NCI-H2029 (cell line): Measurements from ENCODE around the gene IL26.

Experiments
- DNase-seq: peaks from one replicate; lab custom pipeline; 2025; lab: John Stamatoyannopoulos, UW

The IL26 gene, protein sequence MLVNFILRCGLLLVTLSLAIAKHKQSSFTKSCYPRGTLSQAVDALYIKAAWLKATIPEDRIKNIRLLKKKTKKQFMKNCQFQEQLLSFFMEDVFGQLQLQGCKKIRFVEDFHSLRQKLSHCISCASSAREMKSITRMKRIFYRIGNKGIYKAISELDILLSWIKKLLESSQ

DNA sequence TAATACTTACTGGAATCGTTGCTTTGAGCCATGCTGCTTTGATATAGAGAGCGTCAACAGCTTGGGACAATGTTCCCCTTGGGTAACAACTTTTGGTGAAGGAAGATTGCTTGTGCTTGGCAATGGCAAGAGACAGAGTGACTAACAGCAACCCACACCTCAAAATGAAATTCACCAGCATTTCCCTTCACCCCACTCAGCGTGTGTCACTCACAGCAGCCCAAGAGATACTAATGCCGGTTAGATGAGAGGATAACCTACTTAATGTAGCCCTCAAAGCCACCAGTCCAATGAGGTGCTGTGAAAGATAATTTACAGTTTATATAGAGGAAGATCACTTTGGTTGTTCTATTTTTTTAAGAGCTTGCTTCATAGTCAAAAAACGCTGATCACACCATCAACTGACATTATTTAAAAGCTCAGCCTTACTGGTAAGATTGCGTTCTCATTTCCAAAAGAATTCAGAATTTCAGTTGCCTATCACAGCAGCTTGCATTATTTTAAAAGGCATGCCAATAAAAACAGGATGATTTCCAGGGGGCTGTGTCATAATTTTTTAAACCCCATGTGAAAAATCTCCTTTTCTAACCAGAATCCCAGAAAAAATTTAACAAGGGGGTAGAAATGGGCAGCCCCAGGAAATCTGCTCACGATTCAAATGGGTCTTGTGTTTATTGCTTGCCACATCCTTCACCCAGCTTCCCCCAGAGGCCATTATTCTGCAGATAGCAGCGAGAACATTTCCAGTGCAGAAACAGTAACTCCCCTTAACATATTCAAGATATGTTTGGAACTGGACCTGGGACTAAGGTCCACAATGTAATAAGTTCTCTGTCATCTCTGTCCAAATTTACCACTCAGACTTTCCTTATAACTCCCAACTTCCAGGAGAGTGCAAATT, at the start of gene IL26:
Gene IL26 (minus strand): TSS at position 235 of the 901 bp plus-strand sequence. CDS start 54 bp downstream, at position 181.
- no peak for DNase-seq

DNA sequence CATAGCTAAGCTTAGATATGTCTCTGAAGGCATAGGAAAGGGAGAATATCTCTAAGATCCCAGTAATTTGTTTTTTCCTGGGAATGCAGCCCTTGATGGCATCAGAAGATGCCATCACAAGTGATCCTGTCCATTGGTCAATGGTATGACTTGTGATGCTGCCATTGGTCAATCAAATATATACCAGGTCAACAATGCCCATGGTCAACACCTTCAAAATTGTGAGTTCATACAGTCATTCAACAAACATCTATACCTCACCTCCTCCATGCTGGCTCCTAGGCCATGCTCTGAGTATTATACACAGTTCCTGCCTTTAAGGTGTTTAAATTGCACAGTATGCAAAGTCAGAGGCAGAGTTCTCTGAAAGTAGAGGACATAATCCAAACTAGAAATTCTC, 47.1 kb upstream of the IL26 start:
- DNase-seq, result no peak

DNA sequence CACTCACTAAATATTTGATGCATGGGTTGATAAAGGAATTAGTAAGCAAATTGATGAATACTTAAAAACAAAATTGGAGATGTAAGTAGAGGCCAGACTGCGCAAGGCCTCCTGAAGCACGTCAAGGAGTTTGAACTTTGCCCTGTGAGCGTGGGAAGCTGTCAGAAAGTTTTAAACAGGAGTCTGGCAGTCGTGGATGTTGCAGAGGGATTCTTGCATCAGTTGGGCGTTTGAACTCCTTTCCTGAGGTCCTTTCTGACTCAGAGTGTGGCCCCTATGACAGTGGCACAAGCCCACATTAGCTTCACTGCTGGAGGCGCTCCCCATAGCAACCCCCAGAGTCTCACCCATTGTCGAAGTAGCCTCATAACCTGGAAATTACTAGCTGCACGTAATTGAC, 45.7 kb upstream of the IL26 start:
- no peak for DNase-seq

DNA sequence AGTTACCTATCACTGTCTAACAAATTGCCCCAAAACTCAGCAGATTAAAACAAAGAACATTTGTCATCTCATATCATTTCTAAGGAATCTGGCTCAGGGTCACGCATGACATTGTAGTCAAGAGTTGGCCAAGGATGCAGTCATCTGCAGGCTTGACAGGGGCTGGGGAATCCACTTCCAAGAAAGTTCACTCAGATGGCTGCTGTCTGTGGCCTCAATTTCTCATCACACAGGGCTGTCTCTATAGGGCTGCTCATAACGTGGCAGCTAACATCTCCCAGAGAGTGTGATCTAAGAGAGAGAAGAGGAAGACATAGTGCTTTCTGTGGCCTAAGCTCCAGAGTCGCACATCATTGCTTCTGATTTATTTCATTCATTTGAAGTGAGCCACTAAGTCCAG, 44.7 kb upstream of the IL26 start:
- no peak for DNase-seq

DNA sequence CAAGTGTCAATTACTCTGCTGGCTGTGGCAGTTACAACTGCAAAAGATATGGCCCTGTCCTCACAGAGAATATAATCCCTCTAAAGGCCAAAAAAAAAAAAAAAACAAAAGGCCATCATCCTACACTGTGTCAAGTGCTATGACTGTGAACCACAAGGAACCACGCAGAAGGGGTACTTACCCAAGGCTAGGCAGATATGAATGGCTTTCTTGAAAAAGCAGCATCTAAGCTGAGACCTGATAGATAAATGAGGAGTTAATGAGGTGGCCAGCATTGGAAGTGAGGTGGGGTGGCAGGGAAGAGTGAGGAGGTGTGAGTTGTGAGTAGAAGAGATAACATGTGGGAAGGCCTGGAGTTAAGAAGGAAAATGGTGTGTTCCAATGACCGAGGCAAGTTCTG, 44.2 kb upstream of the IL26 start:
- DNase-seq, result no peak

DNA sequence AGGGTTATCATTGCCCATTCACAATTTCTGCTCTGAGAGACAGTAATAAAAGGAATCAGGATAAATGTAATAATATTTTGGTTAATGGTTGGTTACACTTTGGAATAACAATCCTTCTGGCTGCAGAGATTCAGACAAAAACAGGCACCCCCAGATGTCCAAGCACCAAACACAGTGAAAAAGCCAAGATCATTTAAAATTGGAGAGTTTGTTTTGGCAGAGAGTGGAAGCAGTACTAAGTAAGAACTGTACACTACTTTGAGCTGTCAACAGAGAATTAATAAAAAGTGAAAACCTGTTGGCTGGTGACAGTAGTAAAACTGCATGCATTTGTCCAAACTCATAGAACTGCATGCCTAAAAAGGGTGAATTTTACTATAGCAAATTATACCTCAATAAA, 43.4 kb upstream of the IL26 start:
- no peak for DNase-seq

DNA sequence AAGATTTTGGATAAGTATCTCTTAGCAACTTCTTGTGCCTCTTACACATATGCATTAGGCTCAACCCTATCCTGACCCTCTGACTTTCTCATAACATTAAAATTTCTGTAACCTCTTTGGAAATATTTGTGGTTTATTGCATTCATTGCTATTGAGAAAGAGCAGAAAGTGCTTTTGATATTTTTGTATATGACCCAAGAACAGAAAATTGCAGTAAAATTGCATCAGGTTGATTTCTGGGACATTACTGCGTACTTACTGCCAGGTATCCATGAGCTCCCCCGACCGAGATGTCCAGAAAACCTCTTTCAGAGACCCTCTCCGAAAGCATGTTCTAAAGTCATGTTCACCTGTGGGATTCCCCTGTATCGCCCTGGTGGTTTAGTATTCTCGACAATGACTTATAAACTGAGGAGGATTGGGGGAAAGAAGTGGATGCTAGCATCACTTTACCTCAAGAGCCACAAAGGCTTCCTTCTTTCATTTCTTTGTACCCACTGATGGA, 42.3 kb upstream of the IL26 start:
- no peak for DNase-seq

DNA sequence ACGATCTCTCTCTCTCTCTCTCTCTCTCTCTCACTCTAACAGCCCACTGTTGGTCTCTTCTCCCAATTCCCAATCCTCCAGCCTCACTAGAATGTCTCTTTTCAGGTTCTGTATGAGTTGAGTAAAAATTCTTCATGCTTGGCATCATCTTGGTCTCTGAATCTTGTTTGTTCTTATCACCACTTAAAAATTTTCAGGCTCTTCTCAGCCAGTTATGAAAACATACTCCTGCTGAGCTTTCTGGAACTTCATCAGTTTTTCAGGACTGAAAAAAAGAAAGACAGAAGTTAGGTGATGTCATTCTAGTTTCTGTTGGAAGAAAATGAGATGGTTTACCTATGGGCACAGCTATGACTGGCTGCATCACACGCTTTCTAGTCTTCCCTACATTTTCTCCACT, 39.2 kb upstream of the IL26 start:
- no peak for DNase-seq

DNA sequence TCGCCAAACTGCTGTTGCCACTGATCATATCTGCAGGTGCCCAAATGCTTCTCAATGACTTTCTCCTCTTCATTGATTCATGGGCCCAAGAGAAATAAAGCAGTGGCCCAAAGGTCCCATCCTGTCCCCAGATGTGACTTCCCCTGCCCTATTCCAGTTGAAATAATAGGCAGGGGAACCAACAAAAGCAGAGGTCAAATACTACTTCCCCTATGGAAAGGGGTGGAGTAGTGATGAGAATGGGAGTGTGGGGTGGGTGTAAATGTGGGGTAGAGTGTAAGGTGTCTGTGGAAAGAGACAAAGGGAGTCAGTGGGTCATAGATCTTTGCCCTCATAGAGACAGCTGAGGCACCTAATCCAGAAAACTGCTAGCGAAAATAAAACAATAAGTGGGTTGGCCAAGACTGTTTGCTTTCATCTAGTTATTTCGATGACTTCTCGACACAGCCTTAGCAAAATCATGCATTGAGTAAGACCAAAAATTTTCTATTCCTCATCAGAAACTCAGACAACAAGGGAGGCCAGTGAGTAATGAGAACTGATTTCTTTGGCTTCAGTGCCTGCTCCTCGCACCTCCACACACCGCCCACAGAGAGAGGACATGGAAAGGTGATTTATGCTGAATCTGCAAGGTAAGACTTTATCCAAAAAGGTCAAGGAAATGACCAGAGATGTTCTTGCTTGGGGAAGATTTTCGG, 38.7 kb upstream of the IL26 start:
- no peak for DNase-seq

DNA sequence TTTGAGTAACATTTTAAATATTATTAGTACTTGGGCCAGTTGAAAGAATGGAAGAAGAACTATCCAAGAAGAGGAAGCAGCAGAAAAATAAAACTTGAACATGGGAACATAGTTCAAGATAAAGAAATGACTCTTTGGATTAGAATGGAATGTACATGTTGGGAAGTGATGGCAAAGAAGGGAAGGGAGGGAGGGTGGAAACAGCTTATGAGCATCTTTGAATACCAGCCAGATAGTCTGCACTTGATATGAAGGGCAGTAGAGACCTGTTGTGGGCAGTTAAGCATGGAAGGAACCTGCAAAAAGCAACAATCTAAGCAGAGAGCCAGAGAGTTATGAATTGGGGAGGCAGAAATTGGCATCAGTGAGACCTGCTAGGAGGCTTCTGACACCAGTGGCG, 37.8 kb upstream of the IL26 start:
- DNase-seq, result no peak

DNA sequence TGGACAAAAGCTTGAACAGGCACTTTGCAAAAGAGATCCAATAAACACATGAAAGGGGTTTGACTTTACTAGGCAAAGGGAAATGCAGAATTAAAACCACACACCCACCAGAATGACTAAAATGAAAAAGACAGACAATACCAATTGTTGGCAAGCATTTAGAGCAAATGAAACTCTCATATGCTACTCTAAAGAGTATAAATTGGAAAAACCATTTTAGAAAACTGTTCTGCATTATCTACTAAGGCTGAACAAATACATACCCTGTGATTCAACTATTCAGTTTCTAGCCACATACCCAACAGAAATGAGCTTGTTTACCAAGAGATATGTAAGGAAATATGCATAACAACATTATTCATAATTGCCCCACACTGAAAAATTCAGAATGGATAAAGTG, 36.3 kb upstream of the IL26 start:
- no peak for DNase-seq

DNA sequence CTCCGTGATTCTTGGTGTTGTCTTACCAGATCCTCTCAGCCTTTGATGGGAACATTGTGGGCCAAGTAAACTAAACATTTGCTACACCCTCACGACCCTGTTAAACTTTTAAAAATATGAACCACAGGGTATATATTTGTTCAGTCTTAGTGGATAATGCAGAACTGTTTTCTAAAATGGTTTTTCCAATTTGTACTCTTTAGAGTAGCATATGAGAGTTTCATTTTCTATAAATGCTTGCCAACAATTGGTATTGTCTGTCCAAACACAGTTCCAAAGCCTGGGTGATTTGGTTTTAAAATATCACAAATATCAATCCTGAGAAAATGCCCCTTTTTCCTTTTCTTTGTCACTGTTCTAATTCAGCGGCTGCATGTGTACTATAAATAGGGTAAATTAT, 34.5 kb upstream of the IL26 start:
- DNase-seq, result no peak

DNA sequence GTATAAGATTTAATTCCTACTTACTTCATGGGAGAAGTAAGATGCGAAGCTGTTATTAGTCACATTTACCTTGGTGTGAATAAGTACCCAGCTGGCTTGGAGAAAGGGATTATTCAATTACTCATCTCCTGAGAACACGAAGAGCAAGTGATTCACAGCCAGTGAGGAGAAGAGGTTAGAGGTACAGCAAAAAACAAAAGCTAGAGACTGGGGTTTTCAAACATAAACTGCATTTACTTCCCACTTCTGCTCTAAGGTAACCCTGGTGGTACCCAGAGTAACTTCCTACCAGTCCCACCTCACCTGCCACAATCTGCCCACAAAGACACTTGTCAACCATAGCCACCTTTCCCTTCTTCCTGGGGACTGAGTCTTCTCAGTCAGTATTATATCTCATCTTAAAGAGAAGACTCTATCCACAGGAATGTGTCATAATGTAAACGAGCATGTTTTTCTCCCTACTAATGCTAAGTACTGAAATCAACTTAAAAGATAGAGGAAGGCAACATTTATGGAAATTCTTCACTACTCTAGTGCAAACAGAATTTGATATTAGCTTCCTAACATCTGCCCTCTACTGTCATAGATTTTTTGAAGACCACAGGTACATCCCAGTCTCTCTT, 33.8 kb upstream of the IL26 start:
- DNase-seq, result no peak

DNA sequence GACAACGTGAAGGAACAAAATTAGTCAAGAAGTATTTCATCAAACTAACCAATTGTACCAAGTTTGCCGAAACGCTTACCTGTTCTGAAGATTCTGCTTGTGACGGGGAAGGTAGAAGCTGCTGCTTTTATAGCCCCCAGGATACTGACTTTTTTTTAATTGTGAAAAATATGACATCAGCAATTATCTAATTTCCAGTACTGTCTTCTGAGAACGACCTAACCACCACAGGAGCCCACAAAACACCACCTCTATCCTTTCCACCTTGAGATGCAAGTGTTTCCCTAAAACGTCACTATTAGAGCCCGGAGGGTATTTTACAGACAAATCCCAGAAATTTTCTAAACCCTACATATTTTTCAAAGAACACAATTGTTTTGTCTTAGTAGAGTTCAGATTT, 27.9 kb upstream of the IL26 start, which contains the start of gene IL22:
Gene IL22 (minus strand): TSS at position 101 of the 400 bp plus-strand sequence. CDS start 156 bp downstream, outside the sequence.
- no peak for DNase-seq

DNA sequence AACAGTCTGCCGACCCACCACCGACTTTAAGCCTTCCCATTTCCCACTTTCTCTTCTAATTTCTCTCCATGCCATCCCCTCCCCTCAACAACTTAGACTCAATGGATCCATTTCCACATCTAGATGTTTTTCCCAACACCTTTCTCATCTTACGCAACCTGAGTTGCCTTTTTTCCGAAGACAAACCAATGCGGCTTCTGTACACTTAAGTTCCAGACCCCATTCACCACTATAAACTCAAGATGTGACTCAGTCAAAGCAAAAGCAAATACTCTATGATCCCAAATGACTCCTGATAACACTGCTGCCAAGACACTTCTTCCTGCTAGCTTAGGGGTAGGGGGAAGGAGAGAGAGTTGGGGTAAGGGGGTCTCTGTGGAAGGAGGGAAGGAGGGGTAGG, 26.5 kb upstream of the IL26 start:
- DNase-seq, result no peak

DNA sequence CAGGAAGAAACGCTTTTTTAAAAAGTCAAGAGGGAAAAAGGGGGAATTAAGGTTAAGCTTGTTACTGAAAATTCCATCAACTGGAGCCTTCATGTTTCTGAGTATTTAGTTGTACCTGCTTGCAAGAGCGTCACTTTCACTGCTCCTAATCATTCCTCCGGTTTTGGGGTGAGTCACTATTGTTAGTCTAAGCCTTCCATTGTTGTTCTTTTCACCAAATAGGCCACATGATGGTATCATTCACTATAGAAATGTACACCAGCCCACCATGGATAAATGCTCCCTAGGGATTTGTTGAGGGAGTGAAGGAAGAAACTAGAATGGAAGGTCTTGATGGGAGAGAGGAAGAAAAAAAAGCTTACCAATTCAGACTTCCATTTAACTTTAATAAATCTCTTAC, 24.8 kb upstream of the IL26 start:
- DNase-seq, result no peak

DNA sequence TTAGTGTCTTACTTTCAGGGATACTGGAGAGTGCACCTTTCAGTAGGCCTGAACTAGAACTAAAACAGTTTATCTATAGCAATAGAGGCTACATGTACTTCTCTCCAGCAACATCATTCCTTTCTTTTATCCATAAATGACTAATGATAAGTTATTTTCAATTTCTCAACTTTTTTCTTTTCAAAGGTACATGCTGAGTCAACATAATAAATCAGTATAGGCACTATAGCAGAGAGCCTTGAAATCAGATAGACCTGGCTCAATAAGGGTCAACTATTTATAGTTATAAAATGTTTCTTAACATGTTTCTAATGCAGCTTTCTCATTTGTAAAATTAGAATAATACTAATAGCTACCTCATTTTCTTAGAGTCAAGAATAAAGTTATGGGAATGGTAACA, 22.2 kb upstream of the IL26 start:
- no peak for DNase-seq

DNA sequence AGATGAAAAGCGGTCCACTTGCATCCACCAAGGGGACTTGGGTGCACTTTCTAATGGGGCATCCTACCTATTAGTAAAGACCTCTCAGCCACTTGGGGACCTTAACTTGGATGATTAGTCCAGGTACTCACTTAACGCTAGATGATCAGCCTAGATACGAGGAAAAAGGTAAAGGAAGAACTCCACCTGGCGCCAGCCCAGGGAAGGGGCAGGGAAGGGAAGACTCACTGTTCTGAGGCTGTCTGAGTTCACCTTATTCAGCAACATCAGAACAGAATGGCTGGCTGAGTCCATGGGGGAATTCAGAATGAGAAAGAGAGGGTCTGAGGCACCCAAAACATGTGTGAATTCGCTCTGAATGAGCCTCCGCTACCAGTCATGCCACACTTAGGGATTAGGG, 20.7 kb upstream of the IL26 start:
- DNase-seq, result no peak

DNA sequence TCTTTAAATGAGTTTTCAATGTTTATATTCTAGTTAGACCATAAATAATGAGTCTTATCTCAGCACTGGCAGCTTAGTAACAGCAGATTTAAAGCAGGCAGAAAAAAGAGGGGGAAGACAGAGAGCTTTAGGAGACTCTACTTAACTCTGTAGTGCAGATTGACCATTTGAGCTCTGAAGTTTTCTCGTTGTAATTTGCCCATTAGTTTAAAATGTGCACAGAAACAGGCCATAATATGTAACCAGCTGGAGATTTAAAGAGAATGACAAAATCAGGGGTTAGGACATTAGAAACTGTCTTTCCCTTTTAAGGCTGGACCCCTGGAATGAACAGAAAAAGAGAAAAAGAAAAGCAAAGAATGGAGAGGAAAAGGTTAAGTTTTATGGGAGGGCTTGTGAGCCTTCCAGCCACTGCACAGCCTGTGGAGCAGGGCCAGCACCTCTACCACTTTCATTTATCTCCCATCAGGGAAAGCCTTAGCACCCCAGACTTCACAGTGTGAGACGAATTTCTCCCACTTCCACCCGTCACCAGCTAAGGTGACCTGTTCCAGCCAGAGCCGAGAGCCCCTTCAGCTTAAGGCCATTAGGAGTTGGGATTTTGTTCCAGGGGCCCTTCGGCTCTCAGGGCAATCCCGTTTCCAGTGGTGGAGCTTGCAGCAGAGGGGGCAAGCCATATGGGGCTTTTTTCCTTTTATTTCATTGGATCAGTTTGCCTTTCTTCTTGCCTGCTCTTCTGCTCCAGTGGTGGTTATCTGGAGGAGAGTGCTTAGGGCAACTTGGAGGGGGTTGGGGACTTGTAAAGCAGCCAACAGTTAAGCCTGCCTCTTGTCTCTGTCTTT, 19.8 kb upstream of the IL26 start:
- DNase-seq, result no peak

DNA sequence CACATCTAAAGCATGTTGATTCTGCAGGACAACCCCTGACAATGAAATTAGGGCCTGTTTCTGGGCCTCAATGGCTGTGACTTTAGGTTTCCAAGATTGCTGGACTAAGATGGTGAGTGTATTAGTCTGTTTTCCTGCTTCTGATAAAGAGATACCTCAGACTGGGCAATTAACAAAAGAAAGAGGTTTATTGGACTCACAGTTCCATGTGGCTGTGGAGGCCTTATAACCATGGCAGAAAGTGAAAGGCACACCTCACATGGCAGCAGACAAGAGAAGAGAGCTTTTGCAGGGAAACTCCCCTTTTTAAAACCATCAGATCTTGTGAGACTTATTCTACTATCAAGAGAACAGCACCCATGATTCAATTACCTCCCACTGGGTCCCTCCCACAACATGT, 17.2 kb upstream of the IL26 start:
- DNase-seq, result no peak

DNA sequence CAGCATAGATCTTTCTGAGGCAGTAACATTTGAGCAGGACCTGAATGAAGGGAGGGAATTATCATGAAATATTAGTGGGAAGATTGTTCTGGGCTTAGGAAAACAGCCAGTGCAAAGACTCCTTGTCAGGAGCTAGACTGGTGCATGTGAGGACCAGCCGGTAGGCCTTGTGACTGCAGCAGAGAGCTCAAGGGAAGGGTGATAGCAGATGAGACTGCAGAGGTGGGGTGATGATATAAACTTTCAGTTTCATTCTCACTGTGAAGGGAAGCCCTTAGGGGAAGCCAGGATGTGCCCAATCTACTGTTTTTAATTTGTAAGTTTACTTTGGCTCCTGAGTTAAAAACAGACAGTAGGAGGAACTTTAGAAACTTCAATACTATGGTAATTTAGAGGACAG, 15.4 kb upstream of the IL26 start:
- DNase-seq, result no peak
